ENCODE measurements around the gene ANKH.

DNA sequence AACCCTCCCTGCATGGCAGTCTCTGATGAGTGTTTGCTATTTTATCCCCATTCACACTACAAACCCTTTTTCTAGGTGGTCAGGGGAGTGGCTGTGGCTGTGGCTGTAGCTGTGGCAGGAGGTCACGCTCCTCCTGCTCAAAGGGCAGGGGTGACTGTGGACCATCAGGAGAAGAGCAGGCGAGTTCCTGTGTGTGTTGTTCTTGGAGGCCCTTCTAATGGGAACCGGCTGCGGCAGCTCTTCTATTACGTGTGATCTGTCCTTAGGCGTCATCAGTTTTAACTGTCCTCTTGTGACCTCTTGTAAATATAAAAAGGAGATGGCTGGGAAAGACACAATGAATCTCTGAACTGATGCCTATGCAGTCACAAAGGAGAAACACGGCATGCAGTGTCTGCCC is 65.1 kb downstream of the ANKH start:
- TF ChIP-seq CTCF (IDR thresholded peaks at IDR 0.05) (no peak), EZH2 (IDR thresholded peaks at IDR 0.05) (no peak), EZH2phosphoT487 (IDR thresholded peaks at IDR 0.05) (no peak)

Measured in neural progenitor cell (in vitro differentiated cells).